ENCODE results near the gene WDFY4.

DNA sequence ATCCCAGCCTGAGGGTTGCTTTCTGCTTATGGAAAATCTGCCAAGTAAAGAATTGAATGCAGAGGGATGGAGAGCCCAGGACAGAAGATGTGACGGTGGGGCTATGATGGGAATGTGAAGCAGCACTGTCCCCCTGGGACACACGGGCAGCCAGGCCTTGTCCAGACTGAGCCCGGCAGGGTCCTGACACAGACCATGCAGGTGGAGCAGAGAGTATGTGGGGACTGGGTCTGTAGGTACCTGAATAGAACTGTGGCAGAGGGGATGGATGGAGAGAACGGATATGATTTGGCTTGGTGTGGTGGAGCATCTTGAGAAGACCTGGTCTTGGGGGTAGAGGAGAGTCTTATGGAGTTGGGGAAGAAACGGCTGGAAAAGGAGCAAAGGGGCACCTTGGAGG, 255.7 kb downstream of the WDFY4 start:
- TF ChIP-seq JUN (IDR thresholded peaks at IDR 0.05) (no peak), CTCF (IDR thresholded peaks at IDR 0.05) (no peak), MYC (IDR thresholded peaks at IDR 0.05; ENCODE audit: borderline replicate concordance, low read length) (no peak), HOXA7 (CRISPR knock-in tag; IDR thresholded peaks at IDR 0.05) (no peak), ESRRA (IDR thresholded peaks at IDR 0.05; ENCODE audit: borderline replicate concordance, low read length) (no peak), CEBPB (IDR thresholded peaks at IDR 0.05) (no peak)
